GM23338 (cell line): ENCODE data around the gene DEPDC1. TPM values are rescaled to one million over a fixed set of nuclear protein-coding genes. Genes with fewer than 3 reads are reported as not detected.

Experiments used
- CREB1 ChIP-seq: fragments of 250-450 bp; sonication (Bioruptor Pico); IDR thresholded peaks from 2 replicates; pipeline ENCODE4 v1.5.0; 2020; ENCODE audit warnings: low read depth, mild to moderate bottlenecking, moderate library complexity
- EZH2phosphoT487 ChIP-seq: fragments of 200-600 bp; sonication (generic); IDR thresholded peaks from one replicate; pipeline ENCODE4 v1.8.1; 2018; ENCODE audit warnings: antibody characterized with exemption; ENCODE audit not compliant: unreplicated experiment
- JUNB ChIP-seq: IDR thresholded peaks from one replicate; pipeline ENCODE4 v1.6.1; 2016; ENCODE audit warnings: antibody characterized with exemption; ENCODE audit not compliant: unreplicated experiment
- POLR2AphosphoS5 ChIP-seq: IDR thresholded peaks from 2 replicates; pipeline ENCODE4 v1.6.1; 2016; ENCODE audit warnings: antibody characterized with exemption, low read depth
- STAT1 ChIP-seq: IDR thresholded peaks from one replicate; pipeline ENCODE4 v1.6.1; 2016; ENCODE audit warnings: antibody characterized with exemption; ENCODE audit not compliant: unreplicated experiment
- ZNF114 ChIP-seq: fragments of 250-450 bp; sonication (Bioruptor Pico); IDR thresholded peaks from 2 replicates; pipeline ENCODE4 v1.5.0; 2020; ENCODE audit warnings: mild to moderate bottlenecking, moderate library complexity
- ZNF331 ChIP-seq: fragments of 250-450 bp; sonication (Bioruptor Pico); IDR thresholded peaks from 2 replicates; pipeline ENCODE4 v1.5.0; 2020; ENCODE audit warnings: low read depth, mild to moderate bottlenecking, moderate library complexity
- polyA plus RNA-seq: library from polyadenylated mRNA; unstranded; fragments of >200 nt; fragmentation: Nextera tagmentation; extraction: Ambion mirVana; gene quantifications from 2 replicates; pipeline ENCODE4 v1.2.1, GENCODE V29; 2016
- total RNA-seq: library from RNA; depleted of rRNA; stranded (reverse); fragments of >200 nt; shearing (Covaris generic); gene quantifications from 2 replicates; pipeline ENCODE4 v1.2.3, GENCODE V29; 2014
- TF ChIP-seq, protein P1 (sequence below): fragments of 250-450 bp; sonication (Bioruptor Pico); IDR thresholded peaks from 2 replicates; pipeline ENCODE4 v1.5.0; 2020; ENCODE audit warnings: mild to moderate bottlenecking, moderate library complexity
- TF ChIP-seq, protein P2 (sequence below): IDR thresholded peaks from one replicate; pipeline ENCODE4 v1.6.1; 2018; ENCODE audit warnings: antibody characterized with exemption; ENCODE audit not compliant: unreplicated experiment
- TF ChIP-seq, protein P3 (sequence below), 2 experiments: fragments of 200-600 bp in 1 of 2; sonication (generic) in 1 of 2; conservative IDR thresholded peaks; 2 replicates each; pipeline versions ENCODE4 v1.5.1 to v1.6.1; 2016 to 2017; ENCODE audit warnings: antibody characterized with exemption in 2 of 2, low read depth in 2 of 2, mild to moderate bottlenecking in 2 of 2, moderate library complexity in 1 of 2
- TF ChIP-seq, protein P4 (sequence below): IDR thresholded peaks from 2 replicates; pipeline ENCODE4 v1.6.1; 2016; ENCODE audit warnings: antibody characterized with exemption

DEPDC1 gene
- total and polyA plus RNA-seq, 2 experiments from 2014 or later = 30.0 to 42.9 TPM

DNA sequence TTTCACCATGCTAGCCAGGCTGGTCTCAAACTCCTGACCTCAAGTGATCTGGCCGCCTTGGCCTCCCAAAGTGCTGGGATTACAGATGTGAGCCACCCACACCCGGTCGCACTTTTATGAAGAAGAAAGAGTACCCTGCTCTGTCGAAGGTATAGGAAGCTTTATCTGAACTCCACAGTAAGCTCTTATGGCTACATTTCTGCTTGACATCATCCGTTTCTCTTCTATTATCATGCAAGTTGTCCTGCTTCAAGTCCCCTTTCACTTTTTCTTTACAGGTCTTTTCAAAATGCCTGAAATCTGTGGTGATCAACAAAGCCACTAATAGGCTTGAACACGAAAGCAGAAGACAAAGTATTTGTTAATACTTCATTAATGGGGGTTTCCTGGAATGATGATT lies 51.2 kb downstream of the DEPDC1 start (continued):
- TF ChIP-seq, protein P1, sequence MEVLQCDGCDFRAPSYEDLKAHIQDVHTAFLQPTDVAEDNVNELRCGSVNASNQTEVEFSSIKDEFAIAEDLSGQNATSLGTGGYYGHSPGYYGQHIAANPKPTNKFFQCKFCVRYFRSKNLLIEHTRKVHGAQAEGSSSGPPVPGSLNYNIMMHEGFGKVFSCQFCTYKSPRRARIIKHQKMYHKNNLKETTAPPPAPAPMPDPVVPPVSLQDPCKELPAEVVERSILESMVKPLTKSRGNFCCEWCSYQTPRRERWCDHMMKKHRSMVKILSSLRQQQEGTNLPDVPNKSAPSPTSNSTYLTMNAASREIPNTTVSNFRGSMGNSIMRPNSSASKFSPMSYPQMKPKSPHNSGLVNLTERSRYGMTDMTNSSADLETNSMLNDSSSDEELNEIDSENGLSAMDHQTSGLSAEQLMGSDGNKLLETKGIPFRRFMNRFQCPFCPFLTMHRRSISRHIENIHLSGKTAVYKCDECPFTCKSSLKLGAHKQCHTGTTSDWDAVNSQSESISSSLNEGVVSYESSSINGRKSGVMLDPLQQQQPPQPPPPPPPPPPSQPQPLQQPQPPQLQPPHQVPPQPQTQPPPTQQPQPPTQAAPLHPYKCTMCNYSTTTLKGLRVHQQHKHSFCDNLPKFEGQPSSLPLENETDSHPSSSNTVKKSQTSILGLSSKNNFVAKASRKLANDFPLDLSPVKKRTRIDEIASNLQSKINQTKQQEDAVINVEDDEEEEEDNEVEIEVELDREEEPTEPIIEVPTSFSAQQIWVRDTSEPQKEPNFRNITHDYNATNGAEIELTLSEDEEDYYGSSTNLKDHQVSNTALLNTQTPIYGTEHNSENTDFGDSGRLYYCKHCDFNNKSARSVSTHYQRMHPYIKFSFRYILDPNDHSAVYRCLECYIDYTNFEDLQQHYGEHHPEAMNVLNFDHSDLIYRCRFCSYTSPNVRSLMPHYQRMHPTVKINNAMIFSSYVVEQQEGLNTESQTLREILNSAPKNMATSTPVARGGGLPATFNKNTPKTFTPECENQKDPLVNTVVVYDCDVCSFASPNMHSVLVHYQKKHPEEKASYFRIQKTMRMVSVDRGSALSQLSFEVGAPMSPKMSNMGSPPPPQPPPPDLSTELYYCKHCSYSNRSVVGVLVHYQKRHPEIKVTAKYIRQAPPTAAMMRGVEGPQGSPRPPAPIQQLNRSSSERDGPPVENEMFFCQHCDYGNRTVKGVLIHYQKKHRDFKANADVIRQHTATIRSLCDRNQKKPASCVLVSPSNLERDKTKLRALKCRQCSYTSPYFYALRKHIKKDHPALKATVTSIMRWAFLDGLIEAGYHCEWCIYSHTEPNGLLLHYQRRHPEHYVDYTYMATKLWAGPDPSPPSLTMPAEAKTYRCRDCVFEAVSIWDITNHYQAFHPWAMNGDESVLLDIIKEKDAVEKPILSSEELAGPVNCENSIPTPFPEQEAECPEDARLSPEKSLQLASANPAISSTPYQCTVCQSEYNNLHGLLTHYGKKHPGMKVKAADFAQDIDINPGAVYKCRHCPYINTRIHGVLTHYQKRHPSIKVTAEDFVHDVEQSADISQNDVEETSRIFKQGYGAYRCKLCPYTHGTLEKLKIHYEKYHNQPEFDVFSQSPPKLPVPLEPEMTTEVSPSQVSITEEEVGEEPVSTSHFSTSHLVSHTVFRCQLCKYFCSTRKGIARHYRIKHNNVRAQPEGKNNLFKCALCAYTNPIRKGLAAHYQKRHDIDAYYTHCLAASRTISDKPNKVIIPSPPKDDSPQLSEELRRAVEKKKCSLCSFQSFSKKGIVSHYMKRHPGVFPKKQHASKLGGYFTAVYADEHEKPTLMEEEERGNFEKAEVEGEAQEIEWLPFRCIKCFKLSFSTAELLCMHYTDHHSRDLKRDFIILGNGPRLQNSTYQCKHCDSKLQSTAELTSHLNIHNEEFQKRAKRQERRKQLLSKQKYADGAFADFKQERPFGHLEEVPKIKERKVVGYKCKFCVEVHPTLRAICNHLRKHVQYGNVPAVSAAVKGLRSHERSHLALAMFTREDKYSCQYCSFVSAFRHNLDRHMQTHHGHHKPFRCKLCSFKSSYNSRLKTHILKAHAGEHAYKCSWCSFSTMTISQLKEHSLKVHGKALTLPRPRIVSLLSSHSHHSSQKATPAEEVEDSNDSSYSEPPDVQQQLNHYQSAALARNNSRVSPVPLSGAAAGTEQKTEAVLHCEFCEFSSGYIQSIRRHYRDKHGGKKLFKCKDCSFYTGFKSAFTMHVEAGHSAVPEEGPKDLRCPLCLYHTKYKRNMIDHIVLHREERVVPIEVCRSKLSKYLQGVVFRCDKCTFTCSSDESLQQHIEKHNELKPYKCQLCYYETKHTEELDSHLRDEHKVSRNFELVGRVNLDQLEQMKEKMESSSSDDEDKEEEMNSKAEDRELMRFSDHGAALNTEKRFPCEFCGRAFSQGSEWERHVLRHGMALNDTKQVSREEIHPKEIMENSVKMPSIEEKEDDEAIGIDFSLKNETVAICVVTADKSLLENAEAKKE (CRISPR knock-in tag) = no peak
- no peak for TF ChIP-seq STAT1
- no peak for TF ChIP-seq JUNB
- TF ChIP-seq, protein P2, sequence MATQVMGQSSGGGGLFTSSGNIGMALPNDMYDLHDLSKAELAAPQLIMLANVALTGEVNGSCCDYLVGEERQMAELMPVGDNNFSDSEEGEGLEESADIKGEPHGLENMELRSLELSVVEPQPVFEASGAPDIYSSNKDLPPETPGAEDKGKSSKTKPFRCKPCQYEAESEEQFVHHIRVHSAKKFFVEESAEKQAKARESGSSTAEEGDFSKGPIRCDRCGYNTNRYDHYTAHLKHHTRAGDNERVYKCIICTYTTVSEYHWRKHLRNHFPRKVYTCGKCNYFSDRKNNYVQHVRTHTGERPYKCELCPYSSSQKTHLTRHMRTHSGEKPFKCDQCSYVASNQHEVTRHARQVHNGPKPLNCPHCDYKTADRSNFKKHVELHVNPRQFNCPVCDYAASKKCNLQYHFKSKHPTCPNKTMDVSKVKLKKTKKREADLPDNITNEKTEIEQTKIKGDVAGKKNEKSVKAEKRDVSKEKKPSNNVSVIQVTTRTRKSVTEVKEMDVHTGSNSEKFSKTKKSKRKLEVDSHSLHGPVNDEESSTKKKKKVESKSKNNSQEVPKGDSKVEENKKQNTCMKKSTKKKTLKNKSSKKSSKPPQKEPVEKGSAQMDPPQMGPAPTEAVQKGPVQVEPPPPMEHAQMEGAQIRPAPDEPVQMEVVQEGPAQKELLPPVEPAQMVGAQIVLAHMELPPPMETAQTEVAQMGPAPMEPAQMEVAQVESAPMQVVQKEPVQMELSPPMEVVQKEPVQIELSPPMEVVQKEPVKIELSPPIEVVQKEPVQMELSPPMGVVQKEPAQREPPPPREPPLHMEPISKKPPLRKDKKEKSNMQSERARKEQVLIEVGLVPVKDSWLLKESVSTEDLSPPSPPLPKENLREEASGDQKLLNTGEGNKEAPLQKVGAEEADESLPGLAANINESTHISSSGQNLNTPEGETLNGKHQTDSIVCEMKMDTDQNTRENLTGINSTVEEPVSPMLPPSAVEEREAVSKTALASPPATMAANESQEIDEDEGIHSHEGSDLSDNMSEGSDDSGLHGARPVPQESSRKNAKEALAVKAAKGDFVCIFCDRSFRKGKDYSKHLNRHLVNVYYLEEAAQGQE = no peak
- TF ChIP-seq EZH2phosphoT487 = no peak
- TF ChIP-seq, protein P3, sequence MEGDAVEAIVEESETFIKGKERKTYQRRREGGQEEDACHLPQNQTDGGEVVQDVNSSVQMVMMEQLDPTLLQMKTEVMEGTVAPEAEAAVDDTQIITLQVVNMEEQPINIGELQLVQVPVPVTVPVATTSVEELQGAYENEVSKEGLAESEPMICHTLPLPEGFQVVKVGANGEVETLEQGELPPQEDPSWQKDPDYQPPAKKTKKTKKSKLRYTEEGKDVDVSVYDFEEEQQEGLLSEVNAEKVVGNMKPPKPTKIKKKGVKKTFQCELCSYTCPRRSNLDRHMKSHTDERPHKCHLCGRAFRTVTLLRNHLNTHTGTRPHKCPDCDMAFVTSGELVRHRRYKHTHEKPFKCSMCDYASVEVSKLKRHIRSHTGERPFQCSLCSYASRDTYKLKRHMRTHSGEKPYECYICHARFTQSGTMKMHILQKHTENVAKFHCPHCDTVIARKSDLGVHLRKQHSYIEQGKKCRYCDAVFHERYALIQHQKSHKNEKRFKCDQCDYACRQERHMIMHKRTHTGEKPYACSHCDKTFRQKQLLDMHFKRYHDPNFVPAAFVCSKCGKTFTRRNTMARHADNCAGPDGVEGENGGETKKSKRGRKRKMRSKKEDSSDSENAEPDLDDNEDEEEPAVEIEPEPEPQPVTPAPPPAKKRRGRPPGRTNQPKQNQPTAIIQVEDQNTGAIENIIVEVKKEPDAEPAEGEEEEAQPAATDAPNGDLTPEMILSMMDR (conservative IDR thresholded peaks at IDR 0.05; ENCODE audit: low read depth in 2 of 2) = no peak
- no peak for TF ChIP-seq POLR2AphosphoS5
- TF ChIP-seq ZNF331 (CRISPR knock-in tag) = no peak
- TF ChIP-seq ZNF114 (CRISPR knock-in tag) = no peak
- TF ChIP-seq, protein P4, sequence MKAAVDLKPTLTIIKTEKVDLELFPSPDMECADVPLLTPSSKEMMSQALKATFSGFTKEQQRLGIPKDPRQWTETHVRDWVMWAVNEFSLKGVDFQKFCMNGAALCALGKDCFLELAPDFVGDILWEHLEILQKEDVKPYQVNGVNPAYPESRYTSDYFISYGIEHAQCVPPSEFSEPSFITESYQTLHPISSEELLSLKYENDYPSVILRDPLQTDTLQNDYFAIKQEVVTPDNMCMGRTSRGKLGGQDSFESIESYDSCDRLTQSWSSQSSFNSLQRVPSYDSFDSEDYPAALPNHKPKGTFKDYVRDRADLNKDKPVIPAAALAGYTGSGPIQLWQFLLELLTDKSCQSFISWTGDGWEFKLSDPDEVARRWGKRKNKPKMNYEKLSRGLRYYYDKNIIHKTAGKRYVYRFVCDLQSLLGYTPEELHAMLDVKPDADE = no peak
- no peak for TF ChIP-seq CREB1 (CRISPR knock-in tag)
